Gastrocnemius medialis (tissue), 4 donors: ENCODE measurements around the gene CSNK1D. TPM values are rescaled to one million over a fixed set of nuclear protein-coding genes. Genes with fewer than 3 reads are reported as not detected.

Source experiments
- ATAC-seq, 2 donors: fragments of 150-250 bp; one replicate each; pipeline ENCODE4 v1.9.1; 2016
- DNase-seq, 2 donors: peaks; one replicate each; pipeline ENCODE4 v3.0.0-alpha.2; 2019
- H3K27ac ChIP-seq, 4 donors: fragments of 200-600 bp; sonication (generic); 1 replicate in 1 of 4; 2 replicates in 3 of 4; pipeline ENCODE4 v1.5.1; 2016 to 2018; ENCODE audit warnings: mild to moderate bottlenecking in 2 of 4, moderate library complexity in 1 of 4
- H3K27me3 ChIP-seq, 3 donors: fragments of 200-600 bp; sonication (generic) in 2 of 3; 1 replicate in 1 of 3; 2 replicates in 2 of 3; pipeline versions ENCODE4 v1.5.1 to v1.6.0; 2016 to 2019; ENCODE audit warnings: mild to moderate bottlenecking in 1 of 3, moderate library complexity in 1 of 3
- H3K36me3 ChIP-seq, 2 donors: fragments of 200-600 bp; sonication (generic) in 1 of 2; one replicate each; pipeline ENCODE4 v1.5.1; 2017 to 2018
- H3K4me1 ChIP-seq, 2 donors: fragments of 200-600 bp; sonication (generic) in 1 of 2; one replicate each; pipeline ENCODE4 v1.5.1; 2016 to 2017; ENCODE audit warnings: mild to moderate bottlenecking in 2 of 2
- H3K4me3 ChIP-seq, 4 donors: fragments of 200-600 bp; sonication (generic) in 3 of 4; 1 replicate in 1 of 4; 2 replicates in 3 of 4; pipeline ENCODE4 v1.5.1; 2016 to 2019; ENCODE audit warnings: mild to moderate bottlenecking in 2 of 4
- H3K9me3 ChIP-seq, 3 donors: fragments of 200-600 bp; sonication (generic) in 2 of 3; 1 replicate in 1 of 3; 2 replicates in 2 of 3; pipeline ENCODE4 v1.5.1; 2016 to 2019
- CTCF ChIP-seq, 5 experiments: fragments of 450-650 bp in 3 of 5; fragments of 200-600 bp in 2 of 5; sonication (generic) in 2 of 5; IDR thresholded peaks in 4 of 5; conservative IDR thresholded peaks in 1 of 5; 1 replicate in 4 of 5; 2 replicates in 1 of 5; pipeline ENCODE4 v1.5.1; 2016 to 2019; ENCODE audit warnings: antibody characterized with exemption in 5 of 5, mild to moderate bottlenecking in 3 of 5, moderate library complexity in 3 of 5
- POLR2A ChIP-seq, 2 donors: fragments of 450-650 bp; IDR thresholded peaks; one replicate each; pipeline ENCODE4 v1.6.1; 2017; ENCODE audit warnings: antibody characterized with exemption in 2 of 2, mild to moderate bottlenecking in 2 of 2, moderate library complexity in 2 of 2
- in situ Hi-C, 4 donors: fragments of 200-750 bp; cut with MboI; loops; one replicate each; pipeline versions ENCODE4 v1.15.0 to v1.8.0; 2017; ENCODE audit warnings: low sequenced_read_pairs in 4 of 4
- intact Hi-C: fragments of 100-400 bp; cut with DNase I; formaldehyde crosslinking; loops from one replicate; pipeline ENCODE4 v1.15.1; 2023; ENCODE audit warnings: low total_unique reads
- total RNA-seq, 4 donors: library from RNA; depleted of rRNA; stranded (reverse); fragments of >200 nt; gene quantifications; one replicate each; pipeline versions ENCODE4 v1.1.0 to v1.2.3, GENCODE V29; 2016

CSNK1D gene
- total RNA-seq, 4 donors from 2014 or later: 34.0 to 55.2 (median 47.3) TPM

GRCh38 chr17:82304826-82305726, 31.6 kb upstream of the CSNK1D start:
- no peak for TF ChIP-seq POLR2A (IDR thresholded peaks at IDR 0.05)
- no peak for TF ChIP-seq CTCF (IDR thresholded peaks at IDR 0.05 in 4 of 5, conservative IDR thresholded peaks at IDR 0.05 in 1 of 5)
- intact Hi-C loops (no loop called here), in situ Hi-C loops (no loop called here)
- H3K4me3 ChIP-seq: no peak overlapping the region
- no peak for DNase-seq
- no peaks in the 10 kb centered on the region for H3K36me3 ChIP-seq
- no peaks in the 10 kb centered on the region for H3K9me3 ChIP-seq
- H3K4me1 ChIP-seq: peaks cover 0 to 3% of the 10 kb centered on the region in 2 donors
- H3K27me3 ChIP-seq: peaks cover 0 to under 1% (median 0%) of the 10 kb centered on the region in 3 donors
- ATAC-seq: no peak
- no peak overlapping the region for H3K27ac ChIP-seq

- no peak for ATAC-seq
Observed at GRCh38 chr17:82303944-82304808, 30.7 kb upstream of the CSNK1D start.

GRCh38 chr17:82302991-82303943, 29.8 kb upstream of the CSNK1D start:
- Histone ChIP-seq H3K36me3 (no peaks in the 10 kb centered on the region), H3K4me1 (peaks cover 5 to 9% of the 10 kb centered on the region in 2 donors), H3K27ac (no peak overlapping the region), H3K4me3 (no peak overlapping the region), H3K9me3 (no peaks in the 10 kb centered on the region), H3K27me3 (no peaks in the 10 kb centered on the region)
- intact Hi-C loops: no loop called here
- no peak for TF ChIP-seq POLR2A (IDR thresholded peaks at IDR 0.05)
- TF ChIP-seq CTCF (IDR thresholded peaks at IDR 0.05 in 4 of 5, conservative IDR thresholded peaks at IDR 0.05 in 1 of 5): no peak
- in situ Hi-C loops: no loop called here
- ATAC-seq (no peak), DNase-seq (no peak)

More at GRCh38 chr17:82303944-82304808, 30.7 kb upstream of the CSNK1D start:
- in situ Hi-C loops (no loop called here), intact Hi-C loops (no loop called here)
- no peak overlapping the region for H3K27ac ChIP-seq
- no peak overlapping the region for H3K4me3 ChIP-seq
- H3K36me3 ChIP-seq: no peaks in the 10 kb centered on the region
- TF ChIP-seq POLR2A (IDR thresholded peaks at IDR 0.05) (no peak), CTCF (IDR thresholded peaks at IDR 0.05 in 4 of 5, conservative IDR thresholded peaks at IDR 0.05 in 1 of 5) (no peak)
- peaks cover 0 to 3% of the 10 kb centered on the region in 2 donors for H3K4me1 ChIP-seq
- no peaks in the 10 kb centered on the region for H3K9me3 ChIP-seq
- no peak for DNase-seq
- H3K27me3 ChIP-seq: no peaks in the 10 kb centered on the region

- Histone ChIP-seq H3K4me1 (peaks cover 6 to 16% of the 10 kb centered on the region in 2 donors), H3K4me3 (no peak overlapping the region), H3K9me3 (no peaks in the 10 kb centered on the region), H3K27me3 (no peaks in the 10 kb centered on the region), H3K36me3 (no peaks in the 10 kb centered on the region), H3K27ac (no peak overlapping the region)
- no peak for DNase-seq
- intact Hi-C loops (no loop called here), in situ Hi-C loops (no loop called here)
- no peak for ATAC-seq
- TF ChIP-seq CTCF (IDR thresholded peaks at IDR 0.05 in 4 of 5, conservative IDR thresholded peaks at IDR 0.05 in 1 of 5) (no peak), POLR2A (IDR thresholded peaks at IDR 0.05) (no peak)
Observed at GRCh38 chr17:82302568-82302963, 29.1 kb upstream of the CSNK1D start.
